H9 (cell line): ENCODE results near the gene ZBTB20. TPM values are rescaled to one million over a fixed set of nuclear protein-coding genes. Genes with fewer than 3 reads are reported as not detected.

Source experiments
- DNase-seq: peaks from one replicate; pipeline ENCODE4 v3.0.0-alpha.2; 2017
- H2AFZ ChIP-seq: one replicate; pipeline ENCODE4 v1.6.1; 2013; ENCODE audit warnings: mild to moderate bottlenecking, low read length, control low read depth, moderate library complexity
- H2AK5ac ChIP-seq: 2 replicates; pipeline ENCODE4 v1.6.1; 2013; ENCODE audit warnings: low read length, control low read depth, mixed read lengths; ENCODE audit not compliant: insufficient read length
- H2BK120ac ChIP-seq: one replicate; pipeline ENCODE4 v1.6.1; 2013; ENCODE audit warnings: low read depth, mild to moderate bottlenecking, low read length, control low read depth, inconsistent platforms; ENCODE audit not compliant: poor library complexity, severe bottlenecking
- H2BK12ac ChIP-seq: 2 replicates; pipeline ENCODE4 v1.6.1; 2013; ENCODE audit warnings: low read length, control low read depth, mixed read lengths, low read depth; ENCODE audit not compliant: insufficient read length
- H2BK15ac ChIP-seq: 2 replicates; pipeline ENCODE4 v1.6.1; 2013; ENCODE audit warnings: low read depth, low read length, control low read depth
- H2BK20ac ChIP-seq: one replicate; pipeline ENCODE4 v1.6.1; 2013; ENCODE audit warnings: low read depth, mild to moderate bottlenecking, low read length, control low read depth, inconsistent platforms; ENCODE audit not compliant: poor library complexity, severe bottlenecking
- H2BK5ac ChIP-seq: 2 replicates; pipeline ENCODE4 v1.6.1; 2013; ENCODE audit warnings: low read length, control low read depth, mixed read lengths; ENCODE audit not compliant: insufficient read length
- H3K14ac ChIP-seq: 2 replicates; pipeline ENCODE4 v1.6.1; 2013; ENCODE audit warnings: low read length, control low read depth; ENCODE audit not compliant: insufficient read depth
- H3K18ac ChIP-seq: 2 replicates; pipeline ENCODE4 v1.6.1; 2013; ENCODE audit warnings: low read depth, mild to moderate bottlenecking, mixed read lengths, low read length, control low read depth; ENCODE audit not compliant: insufficient read length
- H3K23ac ChIP-seq: 2 replicates; pipeline ENCODE4 v1.6.1; 2013; ENCODE audit warnings: low read length, control low read depth, mixed read lengths, low read depth; ENCODE audit not compliant: insufficient read length
- H3K23me2 ChIP-seq: 2 replicates; pipeline ENCODE4 v1.6.1; 2013; ENCODE audit warnings: low read depth, mild to moderate bottlenecking, mixed read lengths, low read length, control low read depth; ENCODE audit not compliant: insufficient read length, poor library complexity, severe bottlenecking
- H3K27ac ChIP-seq: 2 replicates; pipeline ENCODE4 v1.5.1; 2013; ENCODE audit warnings: low read length, control low read depth, mixed read lengths, low read depth; ENCODE audit not compliant: insufficient read length
- H3K27me3 ChIP-seq: 2 replicates; pipeline ENCODE4 v1.6.1; 2013; ENCODE audit warnings: low read length, control low read depth, inconsistent platforms; ENCODE audit not compliant: insufficient read depth
- H3K4ac ChIP-seq: 2 replicates; pipeline ENCODE4 v1.6.1; 2013; ENCODE audit warnings: low read depth, mild to moderate bottlenecking, control low read depth, inconsistent platforms, low read length, moderate library complexity
- H3K4me1 ChIP-seq: 2 replicates; pipeline ENCODE4 v1.6.1; 2013; ENCODE audit warnings: low read length, control low read depth, inconsistent platforms; ENCODE audit not compliant: insufficient read depth
- H3K4me2 ChIP-seq: 2 replicates; pipeline ENCODE4 v1.6.1; 2013; ENCODE audit warnings: low read length, control low read depth, mixed read lengths; ENCODE audit not compliant: insufficient read length, insufficient read depth
- H3K56ac ChIP-seq: 2 replicates; pipeline ENCODE4 v1.6.1; 2013; ENCODE audit warnings: low read depth, mild to moderate bottlenecking, mixed read lengths, low read length, control low read depth; ENCODE audit not compliant: insufficient read length
- H3K79me1 ChIP-seq: 2 replicates; pipeline ENCODE4 v1.6.1; 2013; ENCODE audit warnings: low read depth, mild to moderate bottlenecking, moderate library complexity, low read length, control low read depth, inconsistent platforms; ENCODE audit not compliant: insufficient read depth, poor library complexity, severe bottlenecking
- H3K79me2 ChIP-seq: 2 replicates; pipeline ENCODE4 v1.6.1; 2013; ENCODE audit warnings: low read length, control low read depth, inconsistent platforms; ENCODE audit not compliant: insufficient read depth
- H3K9ac ChIP-seq: 2 replicates; pipeline ENCODE4 v1.6.1; 2013; ENCODE audit warnings: low read length, control low read depth, mixed read lengths; ENCODE audit not compliant: insufficient read length; ENCODE audit errors: extremely low read depth
- H3K9me3 ChIP-seq: one replicate; pipeline ENCODE4 v1.6.1; 2013; ENCODE audit warnings: low read depth, low read length, inconsistent platforms; ENCODE audit not compliant: control insufficient read depth
- H3T11ph ChIP-seq: one replicate; pipeline ENCODE4 v1.6.1; 2013; ENCODE audit warnings: mild to moderate bottlenecking, low read length, control low read depth, inconsistent platforms
- H4K20me1 ChIP-seq: one replicate; pipeline ENCODE4 v1.6.1; 2013; ENCODE audit not compliant: control insufficient read depth, insufficient read length, insufficient read depth
- H4K5ac ChIP-seq: 2 replicates; pipeline ENCODE4 v1.6.1; 2013; ENCODE audit warnings: low read depth, mild to moderate bottlenecking, mixed read lengths, low read length, control low read depth; ENCODE audit not compliant: insufficient read length
- H4K8ac ChIP-seq: replicated peaks from 2 replicates; pipeline ENCODE4 v1.6.1; 2013; ENCODE audit warnings: low read length, control low read depth, mixed read lengths, low read depth; ENCODE audit not compliant: insufficient read length
- H4K91ac ChIP-seq: 2 replicates; pipeline ENCODE4 v1.6.1; 2013; ENCODE audit warnings: low read depth, mild to moderate bottlenecking, moderate library complexity, mixed read lengths, low read length, control low read depth; ENCODE audit not compliant: insufficient read length
- H3K27ac Mint-ChIP-seq, 3 experiments: 2 replicates in 2 of 3; 3 replicates in 1 of 3; pipeline ENCODE4 v1.8.0; 2020 to 2021; ENCODE audit warnings: mixed read lengths in 3 of 3, mild to moderate bottlenecking in 1 of 3, moderate library complexity in 1 of 3
- H3K27me3 Mint-ChIP-seq: 2 replicates; pipeline ENCODE4 v1.8.0; 2021; ENCODE audit warnings: low read depth, mild to moderate bottlenecking, moderate library complexity, mixed read lengths
- H3K36me3 Mint-ChIP-seq, 3 experiments: 2 replicates in 2 of 3; 3 replicates in 1 of 3; pipeline ENCODE4 v1.8.0; 2020 to 2021; ENCODE audit warnings: low read depth in 3 of 3, mixed read lengths in 3 of 3; ENCODE audit not compliant: insufficient read depth in 1 of 3
- H3K4me1 Mint-ChIP-seq, 2 experiments: 2 replicates each; pipeline ENCODE4 v1.8.0; 2020; ENCODE audit warnings: mixed read lengths in 2 of 2
- H3K4me3 Mint-ChIP-seq, 2 experiments: 2 replicates in 1 of 2; 3 replicates in 1 of 2; pipeline ENCODE4 v1.8.0; 2020 to 2021; ENCODE audit warnings: mild to moderate bottlenecking in 2 of 2, mixed read lengths in 2 of 2, moderate library complexity in 1 of 2
- H3K9me3 Mint-ChIP-seq, 2 experiments: 2 replicates in 1 of 2; 3 replicates in 1 of 2; pipeline ENCODE4 v1.8.0; 2020; ENCODE audit warnings: mild to moderate bottlenecking in 2 of 2, mixed read lengths in 2 of 2, moderate library complexity in 1 of 2
- WGBS: extraction: QIAGEN DNeasy Blood & Tissue Kit; methylation state at CpG from one replicate; pipeline ENCODE4 v1.1.7; 2013; ENCODE audit warnings: missing lambda C conversion rate, low lambda C conversion rate, mixed read lengths; ENCODE audit not compliant: insufficient read length; ENCODE audit errors: extremely low coverage; 5-methylcytosine and 5-hydroxymethylcytosine counted together
- total RNA-seq: library from RNA; stranded (reverse); gene quantifications from 2 replicates; pipeline ENCODE4 v1.2.1, GENCODE V29; 2021
- TF ChIP-seq, protein P1 (sequence below): fragments of 200-600 bp; sonication (generic); conservative IDR thresholded peaks from 3 replicates; pipeline ENCODE4 v1.8.0; 2021; ENCODE audit warnings: antibody characterized with exemption, mild to moderate bottlenecking

Gene ZBTB20
- total RNA-seq, 1 experiment from 2014 or later, result 0.70 TPM

DNA sequence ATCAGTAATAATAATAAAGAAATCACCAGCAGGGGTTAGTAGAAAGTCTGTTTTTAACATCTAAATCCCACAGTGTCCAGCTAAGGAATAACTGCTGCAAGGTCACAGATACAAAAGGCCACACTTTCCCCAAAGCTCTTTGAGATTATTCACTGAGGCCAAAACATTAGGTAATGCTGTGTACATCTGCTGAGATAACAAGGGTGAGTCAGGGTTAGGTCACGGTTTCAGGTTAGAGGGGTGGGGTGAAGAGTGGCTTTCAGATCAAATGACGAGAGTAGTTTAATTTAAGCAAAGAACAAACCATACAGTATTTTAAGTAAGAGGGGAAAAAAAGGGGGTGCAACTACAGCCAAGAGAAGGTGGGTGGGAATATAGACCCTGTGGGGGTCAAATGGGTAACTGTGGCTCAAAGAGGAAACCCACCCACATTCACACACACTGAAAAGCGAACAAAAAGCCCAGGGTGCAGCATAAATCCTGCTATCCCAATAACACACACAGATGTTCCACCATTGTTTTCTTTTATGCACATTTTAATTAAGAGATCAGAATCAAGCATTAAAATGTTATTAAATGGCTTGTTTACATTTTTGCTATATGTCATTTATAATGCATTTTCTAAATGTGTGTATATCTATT, 440.4 kb downstream of the ZBTB20 start:
- Histone ChIP-seq H3T11ph (no peak overlapping the region), H3K18ac (no peak overlapping the region), H4K20me1 (no peaks in the 10 kb centered on the region), H4K5ac (no peak overlapping the region), H3K23me2 (no peaks in the 10 kb centered on the region), H3K27me3 (no peaks in the 10 kb centered on the region), H2BK12ac (no peak overlapping the region), H3K9me3 (no peaks in the 10 kb centered on the region), H2BK5ac (no peak overlapping the region), H3K27ac (no peak overlapping the region), H3K4me1 (no peaks in the 10 kb centered on the region; the same call in 1 of the 2 replicates), H4K91ac (no peak overlapping the region), H3K23ac (no peak overlapping the region), H3K4me2 (no peak overlapping the region), H3K79me2 (no peaks in the 10 kb centered on the region), H2BK120ac (no peak overlapping the region), H4K8ac (no peak overlapping the region), H3K56ac (no peak overlapping the region), H3K14ac (no peak overlapping the region), H3K79me1 (no peaks in the 10 kb centered on the region), H2BK15ac (no peak overlapping the region), H3K9ac (no peak overlapping the region), H2AK5ac (no peak overlapping the region), H2AFZ (no peak overlapping the region), H3K4ac (no peak overlapping the region), H2BK20ac (no peak overlapping the region)
- Mint-ChIP-seq H3K4me3 (no peak overlapping the region), H3K4me1 (peaks cover 27 to 28% of the 10 kb centered on the region in 2 experiments), H3K27me3 (no peaks in the 10 kb centered on the region), H3K36me3 (no peaks in the 10 kb centered on the region), H3K27ac (no peak overlapping the region), H3K9me3 (no peaks in the 10 kb centered on the region)
- DNase-seq, result no peak
- TF ChIP-seq, protein P1, sequence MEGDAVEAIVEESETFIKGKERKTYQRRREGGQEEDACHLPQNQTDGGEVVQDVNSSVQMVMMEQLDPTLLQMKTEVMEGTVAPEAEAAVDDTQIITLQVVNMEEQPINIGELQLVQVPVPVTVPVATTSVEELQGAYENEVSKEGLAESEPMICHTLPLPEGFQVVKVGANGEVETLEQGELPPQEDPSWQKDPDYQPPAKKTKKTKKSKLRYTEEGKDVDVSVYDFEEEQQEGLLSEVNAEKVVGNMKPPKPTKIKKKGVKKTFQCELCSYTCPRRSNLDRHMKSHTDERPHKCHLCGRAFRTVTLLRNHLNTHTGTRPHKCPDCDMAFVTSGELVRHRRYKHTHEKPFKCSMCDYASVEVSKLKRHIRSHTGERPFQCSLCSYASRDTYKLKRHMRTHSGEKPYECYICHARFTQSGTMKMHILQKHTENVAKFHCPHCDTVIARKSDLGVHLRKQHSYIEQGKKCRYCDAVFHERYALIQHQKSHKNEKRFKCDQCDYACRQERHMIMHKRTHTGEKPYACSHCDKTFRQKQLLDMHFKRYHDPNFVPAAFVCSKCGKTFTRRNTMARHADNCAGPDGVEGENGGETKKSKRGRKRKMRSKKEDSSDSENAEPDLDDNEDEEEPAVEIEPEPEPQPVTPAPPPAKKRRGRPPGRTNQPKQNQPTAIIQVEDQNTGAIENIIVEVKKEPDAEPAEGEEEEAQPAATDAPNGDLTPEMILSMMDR, result no peak
- WGBS, result no CpG with 5 or more reads among the region's 3 CpGs
